CD4-positive, alpha-beta memory T cell (primary cell): ENCODE measurements around the gene SLC2A4. TPM values are rescaled to one million over a fixed set of nuclear protein-coding genes. Genes with fewer than 3 reads are reported as not detected.

ENCODE experiments used
- CTCF ChIA-PET: fragments of 350-600 bp; sonication (Branson Sonifier 250); formaldehyde crosslinking; loops from one replicate; lab custom pipeline; 2021; ENCODE audit warnings: inconsistent platforms; ENCODE audit not compliant: partially characterized antibody; lab: Charles Lee
- POLR2A ChIA-PET: fragments of 350-600 bp; sonication (Branson Sonifier 250); formaldehyde crosslinking; loops from one replicate; lab custom pipeline; 2021; ENCODE audit not compliant: partially characterized antibody; lab: Charles Lee
- DNase-seq, 5 donors: peaks; one replicate each; pipeline versions ENCODE4 v3.0.0 to v3.0.0-alpha.2; 2020 to 2022; ENCODE audit warnings: mixed read lengths in 1 of 5
- H3K27ac ChIP-seq: one replicate; pipeline ENCODE4 v1.7.0; 2013; ENCODE audit warnings: low read depth, low read length
- H3K27me3 ChIP-seq: 2 replicates; pipeline ENCODE4 v1.7.0; 2013; ENCODE audit warnings: mild to moderate bottlenecking, low read length, moderate library complexity; ENCODE audit not compliant: insufficient read depth
- H3K36me3 ChIP-seq: 2 replicates; pipeline ENCODE4 v1.7.0; 2013; ENCODE audit warnings: mild to moderate bottlenecking, low read length, moderate library complexity; ENCODE audit not compliant: insufficient read depth
- H3K4me1 ChIP-seq: 2 replicates; pipeline ENCODE4 v1.7.0; 2013; ENCODE audit warnings: mild to moderate bottlenecking, low read length, moderate library complexity; ENCODE audit not compliant: insufficient read depth
- H3K4me3 ChIP-seq, 2 donors: one replicate each; pipeline ENCODE4 v1.7.0; 2013; ENCODE audit warnings: low read length in 2 of 2, mild to moderate bottlenecking in 1 of 2
- H3K9me3 ChIP-seq, 2 donors: one replicate each; pipeline ENCODE4 v1.7.0; 2013; ENCODE audit warnings: low read length in 2 of 2, control low read depth in 1 of 2; ENCODE audit not compliant: control insufficient read depth in 1 of 2
- H3K27ac Mint-ChIP-seq, 7 donors: one replicate each; pipeline ENCODE4 v1.8.0; 2020 to 2021; ENCODE audit warnings: mixed read lengths in 7 of 7, mild to moderate bottlenecking in 6 of 7, inconsistent platforms in 3 of 7, moderate library complexity in 3 of 7
- H3K27me3 Mint-ChIP-seq, 2 donors: one replicate each; pipeline ENCODE4 v1.8.0; 2020 to 2021; ENCODE audit warnings: mixed read lengths in 2 of 2
- H3K36me3 Mint-ChIP-seq, 2 donors: one replicate each; pipeline ENCODE4 v1.8.0; 2020 to 2021; ENCODE audit warnings: mixed read lengths in 2 of 2, inconsistent platforms in 1 of 2, mild to moderate bottlenecking in 1 of 2
- H3K4me1 Mint-ChIP-seq, 4 donors: one replicate each; pipeline ENCODE4 v1.8.0; 2020 to 2021; ENCODE audit warnings: mixed read lengths in 4 of 4, mild to moderate bottlenecking in 1 of 4
- H3K4me3 Mint-ChIP-seq, 8 donors: one replicate each; pipeline ENCODE4 v1.8.0; 2020 to 2021; ENCODE audit warnings: mixed read lengths in 8 of 8, mild to moderate bottlenecking in 7 of 8, moderate library complexity in 6 of 8, inconsistent platforms in 3 of 8
- H3K9me3 Mint-ChIP-seq, 8 donors: one replicate each; pipeline ENCODE4 v1.8.0; 2020 to 2021; ENCODE audit warnings: mixed read lengths in 8 of 8, mild to moderate bottlenecking in 5 of 8, inconsistent platforms in 3 of 8, moderate library complexity in 1 of 8
- intact Hi-C: fragments of 100-400 bp; cut with micrococcal nuclease; formaldehyde crosslinking; loops from one replicate; pipeline ENCODE4 v1.15.1; 2023
- polyA plus RNA-seq, 2 donors: library from polyadenylated mRNA; unstranded; fragments of 300-500 nt; fragmentation: Illumina TruSeq; gene quantifications; one replicate each; pipeline ENCODE4 v1.2.3, GENCODE V29; 2021
- total RNA-seq, 2 experiments: library from RNA; stranded (reverse); gene quantifications; one replicate each; pipeline ENCODE4 v1.2.3, GENCODE V29; 2021

SLC2A4 gene
- total and polyA plus RNA-seq, 4 experiments from 2014 or later: not detected

- DNase-seq: peak; percentile 99 to 100 (median 99)
- Mint-ChIP-seq H3K9me3 (peaks cover 0 to 1% (median 0%) of the 10 kb centered on the region in 8 donors), H3K36me3 (peaks cover 12 to 48% of the 10 kb centered on the region in 2 donors), H3K27me3 (no peaks in the 10 kb centered on the region), H3K27ac (peak within 1 kb of the TSS; percentile 98 to 100 (median 99)), H3K4me1 (peaks cover 25 to 53% (median 40%) of the 10 kb centered on the region in 4 donors), H3K4me3 (peak within 1 kb of the TSS; percentile 91 to 97 (median 95))
- Histone ChIP-seq H3K27me3 (no peaks in the 10 kb centered on the region), H3K9me3 (no peaks in the 10 kb centered on the region), H3K4me3 (peak within 1 kb of the TSS; percentile 71 to 92), H3K4me1 (peaks cover 37% of the 10 kb centered on the region), H3K36me3 (peaks cover 7% of the 10 kb centered on the region), H3K27ac (peak within 1 kb of the TSS; percentile 98)
- POLR2A ChIA-PET: interaction anchor here (0.6 to 4.8 kb wide), 13 partner anchors 10 to 436 kb away, joined by 3 to 115 read pairs (median 4); partner anchors contain the start of genes ACADVL, ACAP1, DLG4 and DVL2
- CTCF ChIA-PET: interaction anchor here (0.8 to 1.7 kb wide), 2 partner anchors 15 to 206 kb away, joined by 3 read pairs; no protein-coding TSS in a partner anchor
- intact Hi-C loops: loop anchor here (1.0 to 5.0 kb wide), 8 partner anchors 10 to 321 kb away; partner anchors contain the start of genes EIF5A, PHF23, POLR2A and TMEM256
Measured at GRCh38 chr17:7251661-7252175, 29.8 kb upstream of the SLC2A4 start, which contains the start of gene CTDNEP1. Gene CTDNEP1 (minus strand): TSS chr17:7251734. CDS start chr17:7251296, 438 bp downstream.

DNA sequence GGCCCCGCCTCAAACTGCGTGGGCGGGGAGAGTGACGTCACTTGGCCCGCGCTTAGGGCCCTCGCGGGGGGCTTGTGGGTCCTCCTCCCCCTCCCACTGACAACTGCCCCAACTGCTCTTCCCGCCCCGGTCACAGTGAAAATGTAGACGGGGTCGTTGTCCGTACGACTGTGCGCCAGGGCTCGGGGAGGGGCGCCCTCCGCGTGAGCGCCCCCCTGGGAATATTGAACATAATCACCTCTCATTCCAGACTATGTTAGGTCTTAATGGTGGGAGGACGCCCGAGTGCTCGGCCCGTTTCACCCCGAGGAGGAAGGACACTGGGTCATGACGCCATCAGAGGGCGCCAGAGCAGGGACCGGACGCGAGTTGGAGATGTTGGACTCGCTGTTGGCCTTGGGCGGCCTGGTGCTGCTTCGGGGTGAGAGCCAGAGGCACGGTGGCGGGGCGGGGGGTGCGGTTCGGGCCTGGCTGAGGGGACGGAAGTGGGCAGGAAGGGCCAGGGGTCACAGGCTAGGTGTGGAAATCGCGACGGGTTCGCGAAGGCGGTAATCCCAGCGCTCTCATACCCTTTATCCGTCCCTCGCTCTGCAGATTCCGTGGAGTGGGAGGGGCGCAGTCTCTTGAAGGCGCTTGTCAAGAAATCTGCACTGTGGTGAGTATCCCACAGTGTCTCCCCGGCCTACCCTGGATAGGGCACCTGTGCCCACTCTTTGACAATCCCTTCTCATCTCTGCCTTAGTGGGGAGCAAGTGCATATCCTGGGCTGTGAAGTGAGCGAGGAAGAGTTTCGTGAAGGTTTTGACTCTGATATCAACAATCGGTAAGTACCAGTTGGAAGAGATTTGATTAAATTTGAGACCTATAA is 29.1 kb upstream of the SLC2A4 start, which contains the start of gene ELP5:
Gene ELP5, plus strand, starts transcription at position 40 of the 868 bp plus-strand sequence. Its CDS starts 336 bp downstream, at position 376.
- intact Hi-C loops: loop anchor here (1.0 to 5.0 kb wide), 8 partner anchors 9 to 320 kb away; partner anchors contain the start of genes EIF5A, PHF23, POLR2A and TMEM256
- ChIA-PET POLR2A (interaction anchor here (1.0 to 4.8 kb wide), 6 partner anchors 13 to 232 kb away, joined by 3 to 115 read pairs (median 6); partner anchors contain the start of genes ACADVL, DLG4, DVL2 and GABARAP), CTCF (no interaction called here)
- H3K9me3 ChIP-seq: no peaks in the 10 kb centered on the region
- H3K27ac Mint-ChIP-seq: peak within 1 kb of the TSS; percentile 98 to 100 (median 99)
- H3K27ac ChIP-seq: peak within 1 kb of the TSS; percentile 98
- no peaks in the 10 kb centered on the region for H3K27me3 ChIP-seq
- H3K36me3 ChIP-seq: peaks cover 4% of the 10 kb centered on the region
- H3K4me3 Mint-ChIP-seq: peak within 1 kb of the TSS; percentile 91 to 97 (median 95)
- peaks cover 25 to 49% (median 38%) of the 10 kb centered on the region in 4 donors for H3K4me1 Mint-ChIP-seq
- DNase-seq: peak in 4 of 5 donors; percentile 86 to 92 (median 88)
- peaks cover 0 to 1% (median 0%) of the 10 kb centered on the region in 8 donors for H3K9me3 Mint-ChIP-seq
- H3K4me1 ChIP-seq: peaks cover 37% of the 10 kb centered on the region
- no peaks in the 10 kb centered on the region for H3K27me3 Mint-ChIP-seq
- H3K4me3 ChIP-seq: peak within 1 kb of the TSS; percentile 71 to 92
- peaks cover 12 to 51% of the 10 kb centered on the region in 2 donors for H3K36me3 Mint-ChIP-seq

DNA sequence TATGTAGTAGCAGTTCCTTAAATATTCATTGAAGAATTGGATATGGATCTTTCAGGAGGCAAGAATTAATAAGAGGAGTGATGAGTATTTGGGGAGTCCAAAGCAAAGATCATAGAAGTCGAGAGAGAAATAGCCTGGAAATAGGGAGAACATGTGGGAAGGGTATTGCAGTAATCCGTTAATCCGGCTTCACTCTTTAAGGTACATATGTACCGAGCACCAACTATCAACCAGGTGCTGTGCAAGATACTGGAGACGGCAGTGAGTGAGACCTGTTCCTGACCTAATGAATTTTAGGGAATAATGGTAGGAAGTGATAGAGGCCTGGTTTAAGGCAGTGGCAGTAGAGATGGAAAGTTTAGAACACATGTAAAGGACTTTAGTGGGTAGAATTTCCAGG is 28.4 kb upstream of the SLC2A4 start:
- H3K9me3 ChIP-seq: no peaks in the 10 kb centered on the region
- H3K4me1 ChIP-seq: peaks cover 37% of the 10 kb centered on the region
- peaks cover 25 to 49% (median 38%) of the 10 kb centered on the region in 4 donors for H3K4me1 Mint-ChIP-seq
- no peak for DNase-seq
- peaks cover 0 to 1% (median 0%) of the 10 kb centered on the region in 8 donors for H3K9me3 Mint-ChIP-seq
- POLR2A ChIA-PET: no interaction called here
- H3K4me3 ChIP-seq: peak overlapping the region; percentile 71 to 92
- peak overlapping the region; percentile 91 to 97 (median 94) for H3K4me3 Mint-ChIP-seq
- H3K36me3 Mint-ChIP-seq: peaks cover 12 to 54% of the 10 kb centered on the region in 2 donors
- H3K27me3 Mint-ChIP-seq: no peaks in the 10 kb centered on the region
- H3K27ac ChIP-seq: peak overlapping the region; percentile 98
- CTCF ChIA-PET: no interaction called here
- peak overlapping the region; percentile 98 to 100 (median 99) for H3K27ac Mint-ChIP-seq
- intact Hi-C loops: loop anchor here (2.0 to 5.0 kb wide), 3 partner anchors 206 to 319 kb away; partner anchors contain the start of gene POLR2A
- no peaks in the 10 kb centered on the region for H3K27me3 ChIP-seq
- peaks cover 4% of the 10 kb centered on the region for H3K36me3 ChIP-seq

- CTCF ChIA-PET: interaction anchor here (0.8 to 1.5 kb wide), 3 partner anchors 9 to 208 kb away, joined by 3 to 4 read pairs (median 3); no protein-coding TSS in a partner anchor
- Histone ChIP-seq H3K4me3 (no peak overlapping the region), H3K9me3 (no peaks in the 10 kb centered on the region), H3K27ac (no peak overlapping the region), H3K4me1 (peaks cover 24% of the 10 kb centered on the region), H3K36me3 (peaks cover 7% of the 10 kb centered on the region), H3K27me3 (no peaks in the 10 kb centered on the region)
- intact Hi-C loops: loop anchor here (5.0 kb wide), 2 partner anchors 207 to 318 kb away; no protein-coding TSS in a partner anchor
- no peaks in the 10 kb centered on the region for H3K27me3 Mint-ChIP-seq
- POLR2A ChIA-PET: interaction anchor here (1.0 kb wide), 1 partner anchor 9 kb away, joined by 3 read pairs; no protein-coding TSS in a partner anchor
- H3K4me3 Mint-ChIP-seq: peak overlapping the region in 1 of 8 donors; percentile 36
- peaks cover 19 to 39% (median 28%) of the 10 kb centered on the region in 4 donors for H3K4me1 Mint-ChIP-seq
- peaks cover 0 to 1% (median 0%) of the 10 kb centered on the region in 8 donors for H3K9me3 Mint-ChIP-seq
- peak overlapping the region in 4 of 7 donors; percentile 22 to 58 (median 50) for H3K27ac Mint-ChIP-seq
- peaks cover 17 to 63% of the 10 kb centered on the region in 2 donors for H3K36me3 Mint-ChIP-seq
- no peak for DNase-seq
Measured at GRCh38 chr17:7254511-7254910, 27.0 kb upstream of the SLC2A4 start.

DNA sequence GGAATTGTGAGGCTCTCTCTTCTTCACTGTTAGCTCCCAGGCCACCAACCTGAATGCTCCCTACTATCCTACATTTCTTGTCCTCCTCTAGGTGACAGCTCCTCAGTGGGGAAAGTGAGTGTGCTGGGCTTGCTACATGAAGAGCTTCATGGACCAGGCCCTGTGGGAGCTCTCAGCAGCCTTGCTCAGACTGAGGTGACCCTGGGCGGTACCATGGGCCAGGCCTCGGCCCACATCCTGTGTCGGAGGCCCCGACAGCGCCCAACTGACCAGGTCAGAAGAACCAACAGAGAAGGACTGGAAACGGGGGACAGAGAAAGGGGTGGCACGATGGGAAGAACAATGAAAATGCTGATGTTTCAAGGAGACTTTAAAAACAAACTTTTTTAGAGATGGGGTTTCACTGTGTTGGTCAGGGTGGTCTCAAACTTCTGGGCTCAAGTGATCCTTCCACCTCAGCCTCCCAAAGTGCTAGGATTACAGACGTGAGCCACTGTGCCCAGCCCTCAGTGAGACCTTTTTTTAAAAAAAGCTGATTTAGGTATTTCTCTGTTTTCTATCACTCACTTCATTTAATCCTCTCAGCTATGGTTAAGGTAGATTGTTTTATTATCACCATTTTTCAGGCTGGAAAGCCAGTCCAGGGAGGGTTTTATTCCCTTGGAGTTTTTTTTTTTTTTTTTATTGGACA is 24.6 kb upstream of the SLC2A4 start:
- Mint-ChIP-seq H3K4me3 (no peak overlapping the region), H3K4me1 (peaks cover 10 to 32% (median 18%) of the 10 kb centered on the region in 4 donors), H3K36me3 (peaks cover 18 to 56% of the 10 kb centered on the region in 2 donors), H3K9me3 (peaks cover 0 to 1% (median 0%) of the 10 kb centered on the region in 8 donors), H3K27ac (peak overlapping the region in 2 of 7 donors; percentile 40 to 87), H3K27me3 (peaks cover 0 to 3% of the 10 kb centered on the region in 2 donors)
- no peaks in the 10 kb centered on the region for H3K9me3 ChIP-seq
- no peak overlapping the region for H3K4me3 ChIP-seq
- intact Hi-C loops: no loop called here
- CTCF ChIA-PET: interaction anchor here (0.9 to 1.5 kb wide), 3 partner anchors 24 to 40 kb away, joined by 3 to 4 read pairs (median 4); partner anchors contain the start of genes ACADVL and DLG4
- H3K36me3 ChIP-seq: peaks cover 7% of the 10 kb centered on the region
- H3K27me3 ChIP-seq: no peaks in the 10 kb centered on the region
- POLR2A ChIA-PET: interaction anchor here (1.0 to 3.0 kb wide), 3 partner anchors 15 to 50 kb away, joined by 3 to 10 read pairs (median 3); partner anchors contain the start of genes DVL2 and GABARAP
- peaks cover 21% of the 10 kb centered on the region for H3K4me1 ChIP-seq
- no peak overlapping the region for H3K27ac ChIP-seq
- no peak for DNase-seq
